Endodermal cell (in vitro differentiated cells): ENCODE measurements around the gene TPRG1L. TPM values are rescaled to one million over a fixed set of nuclear protein-coding genes. Genes with fewer than 3 reads are reported as not detected.
"Not testable (repeated sequence)": the region's sequence is repeated elsewhere in the genome, so short reads cannot be mapped to it uniquely, and the experiment has no call there.

ENCODE experiments used
- DNase-seq: peaks from one replicate; pipeline ENCODE4 v3.0.0-alpha.2; 2017
- H3K27ac ChIP-seq: 2 replicates; pipeline ENCODE4 v1.5.1; 2013; ENCODE audit warnings: mild to moderate bottlenecking, low read depth, low read length, moderate library complexity
- H3K27me3 ChIP-seq: 2 replicates; pipeline ENCODE4 v1.6.1; 2013; ENCODE audit warnings: mild to moderate bottlenecking, low read length, moderate library complexity; ENCODE audit not compliant: insufficient read depth, control insufficient read depth, poor library complexity, severe bottlenecking
- H3K36me3 ChIP-seq: 2 replicates; pipeline ENCODE4 v1.7.0; 2013; ENCODE audit warnings: mild to moderate bottlenecking, low read length, moderate library complexity; ENCODE audit not compliant: control insufficient read depth, insufficient read depth
- H3K4me1 ChIP-seq: one replicate; pipeline ENCODE4 v1.7.0; 2013; ENCODE audit warnings: low read length; ENCODE audit not compliant: control insufficient read depth, insufficient read depth
- H3K4me3 ChIP-seq: 2 replicates; pipeline ENCODE4 v1.5.1; 2013; ENCODE audit warnings: mild to moderate bottlenecking, low read length, moderate library complexity
- H3K9ac ChIP-seq: 2 replicates; pipeline ENCODE4 v1.6.1; 2013; ENCODE audit warnings: mild to moderate bottlenecking, low read length, moderate library complexity; ENCODE audit not compliant: poor library complexity, severe bottlenecking; ENCODE audit errors: extremely low read depth
- H3K9me3 ChIP-seq: 2 replicates; pipeline ENCODE4 v1.6.1; 2013; ENCODE audit warnings: mild to moderate bottlenecking, low read length, moderate library complexity; ENCODE audit not compliant: control insufficient read depth
- H3K27ac Mint-ChIP-seq: 2 replicates; pipeline ENCODE4 v1.8.0; 2020; ENCODE audit warnings: mixed read lengths
- H3K27me3 Mint-ChIP-seq: 2 replicates; pipeline ENCODE4 v1.8.0; 2021; ENCODE audit warnings: mild to moderate bottlenecking, mixed read lengths; ENCODE audit not compliant: insufficient read depth
- H3K36me3 Mint-ChIP-seq: 2 replicates; pipeline ENCODE4 v1.8.0; 2020; ENCODE audit warnings: low read depth, mixed read lengths
- H3K4me1 Mint-ChIP-seq: 2 replicates; pipeline ENCODE4 v1.8.0; 2020; ENCODE audit warnings: mixed read lengths
- H3K4me3 Mint-ChIP-seq: 2 replicates; pipeline ENCODE4 v1.8.0; 2020; ENCODE audit warnings: mild to moderate bottlenecking, moderate library complexity, mixed read lengths
- H3K9me3 Mint-ChIP-seq: 2 replicates; pipeline ENCODE4 v1.8.0; 2020; ENCODE audit warnings: mild to moderate bottlenecking, mixed read lengths
- CTCF ChIP-seq: fragments of 200-600 bp; sonication (generic); conservative IDR thresholded peaks from 2 replicates; pipeline ENCODE4 v1.5.0; 2021; ENCODE audit warnings: antibody characterized with exemption, mild to moderate bottlenecking
- whole genome bisulfite sequencing, 2 experiments: methylation state at CpG; one replicate each; pipeline versions ENCODE4 v1.1.5 to v1.1.7; 2013; ENCODE audit warnings: missing lambda C conversion rate in 2 of 2, mixed read lengths in 1 of 2; ENCODE audit not compliant: insufficient coverage in 1 of 2, insufficient read length in 1 of 2; 5-methylcytosine and 5-hydroxymethylcytosine counted together
- long read RNA-seq, 4 experiments: library from polyadenylated mRNA in 2 of 4; library from RNA in 1 of 4; library from capped mRNA in 1 of 4; stranded (forward) in 3 of 4; unstranded in 1 of 4; transcript quantifications; one replicate each; pipeline ENCODE4 v2.0.0, GENCODE V29; 2020 to 2021; ENCODE audit warnings: inconsistent platforms in 1 of 4
- polyA plus RNA-seq, 2 experiments: library from polyadenylated mRNA; stranded (reverse); fragments of 50-300 nt; gene quantifications; one replicate each; pipeline ENCODE4 v1.2.3, GENCODE V29; 2013
- total RNA-seq, 2 donors: library from RNA; stranded (reverse); fragmentation: NEBNext Ultra II Directional in 1 of 2; extraction: Animal tissue kit (Norgen Biotek cat#: 25700) in 1 of 2; gene quantifications; 2 replicates in 1 of 2; 3 replicates in 1 of 2; pipeline ENCODE4 v1.2.1, GENCODE V29; 2021

Gene TPRG1L
- 10 to 100 TPM; 50.4 to 56.4 TPM for total RNA-seq
- polyA plus RNA-seq (2013, experiment 1 of 2) = 30.8 TPM
- polyA plus RNA-seq (2013, experiment 2 of 2) = 32.3 TPM
- long read RNA-seq, experiment 1, transcript TPRG1L-202 (5 exons, 2,414 nt) = major isoform, 20 of 30 reads
- long read RNA-seq, experiment 1, partial matches to known transcripts = 10 of 30 reads
- long read RNA-seq, experiment 1, other reads (novel, unspliced or antisense) = 0 of 30 reads
- long read RNA-seq, experiment 2, transcript TPRG1L-202 (5 exons, 2,414 nt) = major isoform, 234 of 254 reads
- long read RNA-seq, experiment 2, partial matches to known transcripts = 14 of 254 reads
- long read RNA-seq, experiment 2, other reads (novel, unspliced or antisense) = 6 of 254 reads
- long read RNA-seq, experiment 3, partial matches to known transcripts = 9 of 15 reads
- long read RNA-seq, experiment 3, other reads (novel, unspliced or antisense) = 5 of 15 reads
- long read RNA-seq, experiment 4, partial matches to known transcripts = 43 of 49 reads
- long read RNA-seq, experiment 4, other reads (novel, unspliced or antisense) = 5 of 49 reads

GRCh38 chr1:3624200-3625136 lies at the start of gene TPRG1L:
Gene TPRG1L, plus strand, starts transcription at chr1:3625015. Its CDS starts 58 bp downstream, at chr1:3625073.
- Histone ChIP-seq H3K27ac (no peak within 1 kb of the TSS), H3K27me3 (no peaks in the 10 kb centered on the region), H3K9ac (peak within 1 kb of the TSS; percentile 64), H3K4me3 (peak within 1 kb of the TSS; percentile 92), H3K36me3 (peaks cover 42% of the 10 kb centered on the region), H3K9me3 (no peaks in the 10 kb centered on the region), H3K4me1 (peaks cover 6% of the 10 kb centered on the region)
- no peaks in the 10 kb centered on the region for H3K9me3 Mint-ChIP-seq
- DNase-seq = peak; percentile 99
- H3K36me3 Mint-ChIP-seq = peaks cover 22% of the 10 kb centered on the region
- peaks cover 10% of the 10 kb centered on the region for H3K4me1 Mint-ChIP-seq
- H3K27me3 Mint-ChIP-seq = no peaks in the 10 kb centered on the region
- H3K27ac Mint-ChIP-seq = peak within 1 kb of the TSS; percentile 79
- 0 to 2% methylated on average over 16 to 108 of the region's 108 CpGs for WGBS, 2 experiments
- TF ChIP-seq CTCF = no peak
- H3K4me3 Mint-ChIP-seq = peak within 1 kb of the TSS; percentile 87

GRCh38 chr1:3575515-3575914 lies 49.3 kb upstream of the TPRG1L start:
- H3K4me3 ChIP-seq, H3K27me3 ChIP-seq, H3K27me3 Mint-ChIP-seq, H3K36me3 ChIP-seq, H3K4me1 ChIP-seq, H3K9ac ChIP-seq, DNase-seq, H3K27ac Mint-ChIP-seq, H3K9me3 Mint-ChIP-seq, H3K9me3 ChIP-seq, H3K27ac ChIP-seq, H3K4me1 Mint-ChIP-seq, H3K4me3 Mint-ChIP-seq: not testable (repeated sequence)
- 80 to 87% methylated on average over 6 of the region's 6 CpGs for WGBS, 2 experiments
- peaks cover 11% of the 10 kb centered on the region for H3K36me3 Mint-ChIP-seq

- Mint-ChIP-seq H3K27me3 (no peaks in the 10 kb centered on the region), H3K9me3 (peaks cover 3% of the 10 kb centered on the region), H3K27ac (no peak overlapping the region), H3K4me1 (no peaks in the 10 kb centered on the region), H3K36me3 (peaks cover 11% of the 10 kb centered on the region), H3K4me3 (no peak overlapping the region)
- no peak for DNase-seq
- Histone ChIP-seq H3K9me3 (no peaks in the 10 kb centered on the region), H3K9ac (no peak overlapping the region), H3K4me1 (no peaks in the 10 kb centered on the region), H3K27ac (peak overlapping the region; percentile 10), H3K27me3 (no peaks in the 10 kb centered on the region), H3K4me3 (no peak overlapping the region), H3K36me3 (no peaks in the 10 kb centered on the region)
- 94 to 100% methylated on average over 12 to 15 of the region's 15 CpGs for WGBS, 2 experiments
- no peak for TF ChIP-seq CTCF
Observed at GRCh38 chr1:3575993-3576392, 48.8 kb upstream of the TPRG1L start.
